RWPE2 (cell line): Measurements from ENCODE around the gene NUMBL.

Source experiments
- ATAC-seq: fragments of 200-7000 bp; cut with Tn5 transposase; 3 replicates; pipeline ENCODE4 v1.9.1; 2021; ENCODE audit warnings: low read depth
- DNase-seq: peaks from one replicate; pipeline ENCODE4 v3.0.0-alpha.2; 2020; ENCODE audit warnings: low spot score
- H3K27ac ChIP-seq: fragments of 450-650 bp; 2 replicates; pipeline ENCODE4 v1.5.1; 2017; ENCODE audit warnings: mild to moderate bottlenecking; ENCODE audit not compliant: poor library complexity, severe bottlenecking
- H3K27me3 ChIP-seq: fragments of 250-450 bp; sonication (Bioruptor Pico); 2 replicates; pipeline ENCODE4 v1.5.1; 2021; ENCODE audit warnings: mild to moderate bottlenecking, moderate library complexity; ENCODE audit not compliant: insufficient read depth, poor library complexity, severe bottlenecking
- H3K36me3 ChIP-seq: fragments of 250-450 bp; sonication (Bioruptor Pico); 2 replicates; pipeline ENCODE4 v1.5.1; 2020; ENCODE audit warnings: low read depth, mild to moderate bottlenecking, moderate library complexity
- H3K4me1 ChIP-seq: fragments of 250-450 bp; sonication (Bioruptor Pico); 2 replicates; pipeline ENCODE4 v1.5.1; 2021; ENCODE audit warnings: mild to moderate bottlenecking, moderate library complexity; ENCODE audit not compliant: insufficient read depth, poor library complexity, severe bottlenecking
- H3K4me3 ChIP-seq: fragments of 250-450 bp; sonication (Bioruptor Pico); 2 replicates; pipeline ENCODE4 v1.5.1; 2021; ENCODE audit warnings: mild to moderate bottlenecking, moderate library complexity; ENCODE audit not compliant: severe bottlenecking
- H3K9me3 ChIP-seq: fragments of 250-450 bp; sonication (Bioruptor Pico); 2 replicates; pipeline ENCODE4 v1.5.1; 2021; ENCODE audit warnings: mild to moderate bottlenecking, moderate library complexity; ENCODE audit not compliant: severe bottlenecking
- TF ChIP-seq, protein P1 (sequence below): fragments of 450-650 bp; IDR thresholded peaks from one replicate; pipeline ENCODE4 v1.5.1; 2017; ENCODE audit warnings: mild to moderate bottlenecking, moderate library complexity; ENCODE audit not compliant: poor library complexity, severe bottlenecking

NUMBL gene

GRCh38 chr19:40686882-40687524 is 3.4 kb downstream of the NUMBL start:
- H3K27me3 ChIP-seq = no peaks in the 10 kb centered on the region
- peaks cover 25% of the 10 kb centered on the region for H3K36me3 ChIP-seq
- H3K9me3 ChIP-seq = no peaks in the 10 kb centered on the region
- no peaks in the 10 kb centered on the region for H3K4me1 ChIP-seq
- TF ChIP-seq, protein P1, sequence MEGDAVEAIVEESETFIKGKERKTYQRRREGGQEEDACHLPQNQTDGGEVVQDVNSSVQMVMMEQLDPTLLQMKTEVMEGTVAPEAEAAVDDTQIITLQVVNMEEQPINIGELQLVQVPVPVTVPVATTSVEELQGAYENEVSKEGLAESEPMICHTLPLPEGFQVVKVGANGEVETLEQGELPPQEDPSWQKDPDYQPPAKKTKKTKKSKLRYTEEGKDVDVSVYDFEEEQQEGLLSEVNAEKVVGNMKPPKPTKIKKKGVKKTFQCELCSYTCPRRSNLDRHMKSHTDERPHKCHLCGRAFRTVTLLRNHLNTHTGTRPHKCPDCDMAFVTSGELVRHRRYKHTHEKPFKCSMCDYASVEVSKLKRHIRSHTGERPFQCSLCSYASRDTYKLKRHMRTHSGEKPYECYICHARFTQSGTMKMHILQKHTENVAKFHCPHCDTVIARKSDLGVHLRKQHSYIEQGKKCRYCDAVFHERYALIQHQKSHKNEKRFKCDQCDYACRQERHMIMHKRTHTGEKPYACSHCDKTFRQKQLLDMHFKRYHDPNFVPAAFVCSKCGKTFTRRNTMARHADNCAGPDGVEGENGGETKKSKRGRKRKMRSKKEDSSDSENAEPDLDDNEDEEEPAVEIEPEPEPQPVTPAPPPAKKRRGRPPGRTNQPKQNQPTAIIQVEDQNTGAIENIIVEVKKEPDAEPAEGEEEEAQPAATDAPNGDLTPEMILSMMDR = no peak
- H3K27ac ChIP-seq = no peak overlapping the region
- no peak overlapping the region for H3K4me3 ChIP-seq
- no peak for ATAC-seq
- no peak for DNase-seq

- Histone ChIP-seq H3K4me1 (no peaks in the 10 kb centered on the region), H3K27ac (no peak overlapping the region), H3K9me3 (no peaks in the 10 kb centered on the region), H3K36me3 (peaks cover 31% of the 10 kb centered on the region), H3K4me3 (no peak overlapping the region), H3K27me3 (no peaks in the 10 kb centered on the region)
- ATAC-seq (no peak), DNase-seq (no peak)
- TF ChIP-seq, protein P1 = no peak
These were observed 4.9 kb downstream of the NUMBL start for GRCh38 chr19:40685563-40685962.

- no peak overlapping the region for H3K27ac ChIP-seq
- peaks cover 36% of the 10 kb centered on the region for H3K36me3 ChIP-seq
These were observed 5.4 kb downstream of the NUMBL start for GRCh38 chr19:40685016-40685526.

DNA sequence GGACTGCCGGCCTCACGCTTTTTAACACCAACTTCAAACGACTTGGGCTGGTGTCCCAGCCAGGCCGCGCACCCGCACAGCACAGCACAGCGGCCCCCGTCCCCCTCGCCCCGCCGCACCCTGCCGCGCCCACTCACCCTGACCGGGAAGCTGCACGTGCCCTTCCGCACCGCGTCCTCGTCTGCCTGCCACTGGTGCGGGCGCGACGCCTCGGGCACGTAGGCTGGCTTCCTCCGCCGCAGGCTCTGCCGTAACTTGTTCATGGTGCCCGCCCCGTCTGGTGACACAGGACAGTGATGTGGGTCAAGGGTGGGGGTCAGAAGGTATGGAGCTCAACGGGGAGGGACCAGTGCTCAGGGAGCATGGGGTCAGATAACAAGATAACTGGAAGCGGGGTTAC is 6.2 kb downstream of the NUMBL start:
- no peak for DNase-seq
- no peaks in the 10 kb centered on the region for H3K9me3 ChIP-seq
- H3K4me1 ChIP-seq = no peaks in the 10 kb centered on the region
- H3K4me3 ChIP-seq = no peak overlapping the region
- H3K27ac ChIP-seq = no peak overlapping the region
- peaks cover 40% of the 10 kb centered on the region for H3K36me3 ChIP-seq
- no peak for ATAC-seq
- no peaks in the 10 kb centered on the region for H3K27me3 ChIP-seq
- TF ChIP-seq, protein P1 = no peak

More at GRCh38 chr19:40685016-40685526, 5.4 kb downstream of the NUMBL start:
- TF ChIP-seq, protein P1 = no peak
- Histone ChIP-seq H3K4me1 (no peaks in the 10 kb centered on the region), H3K4me3 (no peak overlapping the region), H3K9me3 (no peaks in the 10 kb centered on the region), H3K27me3 (no peaks in the 10 kb centered on the region)
- ATAC-seq (no peak), DNase-seq (no peak)

GRCh38 chr19:40683437-40683836 is 7.0 kb downstream of the NUMBL start:
- Histone ChIP-seq H3K27ac (no peak overlapping the region), H3K27me3 (no peaks in the 10 kb centered on the region), H3K9me3 (no peaks in the 10 kb centered on the region), H3K36me3 (peaks cover 48% of the 10 kb centered on the region), H3K4me1 (no peaks in the 10 kb centered on the region), H3K4me3 (no peak overlapping the region)
- ATAC-seq (no peak), DNase-seq (no peak)
- TF ChIP-seq, protein P1 = no peak
